ENCODE results near the gene ZNF92. TPM values are rescaled to one million over a fixed set of nuclear protein-coding genes. Genes with fewer than 3 reads are reported as not detected.

ZNF92 gene
- total RNA-seq, 1 experiment from 2014 or later = 20.7 TPM

DNA sequence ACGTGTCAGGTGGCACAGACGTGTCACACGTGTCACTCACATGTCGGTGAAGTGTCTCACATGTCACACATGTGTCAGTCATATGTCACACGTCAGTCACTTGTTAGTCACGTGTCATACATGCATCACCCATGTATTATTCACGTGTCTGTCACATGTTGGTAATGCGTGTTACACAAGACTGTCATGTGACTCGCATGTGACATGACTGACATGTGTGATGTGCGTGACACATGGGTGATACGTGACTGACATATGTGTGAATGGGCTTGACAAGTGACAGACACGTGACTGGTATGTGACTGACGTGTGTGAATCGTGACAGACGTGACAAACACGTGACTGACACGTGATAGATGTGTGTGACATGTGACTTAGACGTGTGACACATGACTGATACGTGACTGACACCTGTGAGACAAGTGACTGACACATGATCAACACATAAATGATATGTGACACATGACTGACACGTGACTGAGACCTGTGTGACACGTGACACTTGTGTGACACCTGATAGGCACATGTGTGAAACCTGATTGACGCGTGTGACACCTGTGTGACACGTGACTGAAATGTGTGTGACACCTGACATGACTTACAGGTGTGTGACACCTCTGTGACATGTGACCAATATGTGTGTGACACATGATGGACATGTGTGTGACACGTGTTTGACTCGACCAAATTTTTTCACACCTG is 56.1 kb downstream of the ZNF92 start:
- DNase-seq (ENCODE audit: low spot score) = no peak

DNA sequence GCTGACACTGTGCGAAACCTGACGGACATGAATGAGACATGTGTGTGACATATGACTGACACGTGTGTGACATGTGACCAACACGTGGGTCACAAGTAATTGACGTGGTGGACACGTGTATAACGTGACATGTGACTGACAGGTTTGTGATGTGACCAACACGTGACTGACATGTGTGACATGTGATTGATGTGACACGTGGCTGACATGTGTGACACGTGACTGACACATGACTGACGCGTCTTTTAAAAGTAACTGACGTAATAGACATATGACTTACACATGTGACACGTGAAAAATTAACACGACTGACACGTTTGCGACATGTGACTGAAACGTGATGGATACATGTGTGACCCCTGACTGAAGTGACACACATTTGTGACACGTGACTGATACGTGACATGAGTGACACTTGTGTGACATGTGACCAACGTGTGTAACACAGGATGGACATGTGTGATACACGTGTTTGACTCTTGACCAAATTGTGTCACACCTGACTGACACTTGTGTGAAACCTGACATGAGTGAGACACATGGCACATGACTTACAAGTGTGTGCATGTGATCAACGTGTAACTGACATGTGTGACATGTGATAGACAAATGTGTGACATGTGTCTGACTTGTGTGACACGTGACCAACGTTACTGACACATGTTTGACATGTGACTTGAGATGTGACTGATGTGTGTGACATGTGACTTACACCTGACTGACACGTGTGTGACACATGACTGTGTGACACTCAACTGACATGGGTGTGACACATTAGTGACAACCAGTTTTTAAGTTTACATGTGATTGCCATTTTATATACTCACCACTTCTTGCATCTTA is 56.9 kb downstream of the ZNF92 start:
- no peak for DNase-seq (ENCODE audit: low spot score)

DNA sequence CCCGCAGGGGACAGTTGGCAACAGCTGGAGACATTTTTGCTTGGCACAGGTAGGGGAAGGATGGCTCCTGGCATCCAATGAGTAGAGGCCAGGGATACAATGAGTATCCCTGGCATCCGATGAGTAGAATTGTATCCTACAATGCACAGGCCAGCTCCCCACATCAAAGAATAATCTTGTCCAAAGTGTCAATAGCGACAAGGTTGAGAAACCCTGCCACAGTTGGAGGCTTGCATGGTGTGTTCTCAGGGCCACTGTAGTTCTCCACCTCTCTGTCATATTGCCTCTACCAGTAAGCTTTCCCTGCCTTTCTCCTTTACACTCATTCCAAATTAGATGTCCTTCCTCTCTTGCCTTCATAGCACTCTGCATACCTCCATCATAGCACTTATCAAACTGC is 60.7 kb downstream of the ZNF92 start:
- DNase-seq (ENCODE audit: low spot score) = no peak

DNA sequence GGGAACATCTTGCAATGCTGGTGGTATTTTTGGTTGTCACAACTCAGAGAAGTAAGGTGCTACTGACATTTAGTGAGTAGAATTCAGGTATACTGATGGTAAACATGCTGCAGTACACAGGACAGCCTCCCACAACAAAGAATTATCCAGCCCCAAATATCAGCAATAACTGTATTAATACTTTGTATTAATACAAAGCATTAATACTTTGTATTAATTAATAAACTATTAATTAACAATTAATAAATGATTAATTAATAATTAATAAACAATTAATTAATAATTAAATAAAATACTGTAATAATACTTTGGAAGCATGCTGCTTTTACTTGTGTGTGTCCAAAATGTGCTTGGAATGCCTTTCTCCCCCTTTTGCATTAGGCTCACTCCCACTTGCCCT is 62.5 kb downstream of the ZNF92 start:
- DNase-seq (ENCODE audit: low spot score) = no peak

DNA sequence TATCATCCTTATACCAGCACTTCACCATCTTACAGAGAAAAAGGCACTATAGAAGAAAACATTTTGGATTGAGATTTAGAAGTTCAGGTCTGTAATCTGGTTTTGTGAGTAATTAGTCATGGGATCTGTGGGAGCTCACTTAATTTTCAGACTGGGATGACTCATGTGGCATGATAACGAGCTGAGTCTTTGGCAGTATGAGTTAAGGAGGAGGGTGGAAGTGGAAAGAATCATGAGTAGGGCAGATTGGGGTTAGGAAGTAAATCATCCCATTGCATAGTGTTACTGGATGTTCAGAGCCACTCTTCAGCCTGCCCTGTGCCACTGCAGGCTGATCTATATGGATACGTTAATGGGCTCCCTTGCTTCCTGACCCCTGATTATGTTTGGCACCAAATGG is 64.9 kb downstream of the ZNF92 start:
- DNase-seq (ENCODE audit: low spot score) = peak; percentile 93

DNA sequence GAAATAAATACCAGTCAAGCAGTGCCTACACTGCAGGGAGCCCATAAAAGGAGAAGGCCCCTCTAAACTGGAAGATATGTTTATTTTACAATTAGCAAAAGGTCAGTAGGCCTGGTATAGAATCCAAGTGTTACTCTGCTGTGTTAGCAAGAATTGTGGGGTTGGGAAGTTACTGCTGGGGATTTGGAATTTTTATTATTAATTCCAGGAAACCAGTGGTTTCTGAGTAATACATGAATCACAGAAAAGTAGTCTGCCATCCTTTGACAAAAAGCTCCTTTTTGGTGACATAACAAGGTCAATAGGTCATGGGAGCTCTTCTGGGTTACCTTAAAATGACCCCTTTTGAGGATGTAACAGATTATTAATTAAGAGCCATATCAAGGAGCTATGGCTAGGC is 67.4 kb downstream of the ZNF92 start:
- DNase-seq (ENCODE audit: low spot score) = peak; percentile 93

DNA sequence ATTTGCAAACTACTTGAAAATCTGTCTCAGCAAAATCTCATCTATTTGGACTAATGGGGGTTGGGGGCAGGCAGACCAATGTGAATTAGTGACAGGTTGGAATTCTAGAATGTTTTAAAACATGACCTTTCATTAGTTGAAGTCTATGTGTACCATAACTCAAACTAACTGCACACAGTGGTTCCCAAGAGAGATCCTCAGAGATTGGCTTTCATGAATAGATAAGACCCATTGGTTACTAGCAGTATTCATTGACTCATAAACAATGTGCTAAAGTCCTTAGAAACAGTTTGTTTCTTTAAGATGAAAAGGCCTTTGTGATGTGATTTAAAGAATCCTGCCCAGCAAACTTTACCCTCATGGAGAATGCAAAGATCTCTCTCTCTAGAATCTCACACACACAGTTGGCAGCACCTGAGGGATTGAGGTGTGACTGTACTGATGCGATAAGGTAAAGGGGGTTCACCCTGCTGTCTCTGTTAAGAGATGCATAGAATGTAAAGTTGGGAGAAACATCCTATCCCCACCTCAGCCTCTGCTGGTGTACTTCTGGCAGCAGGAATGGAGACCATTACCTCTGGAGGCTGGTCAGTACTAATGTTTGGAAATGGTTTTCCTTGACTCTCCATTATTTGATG is 70.7 kb downstream of the ZNF92 start:
- no peak for DNase-seq (ENCODE audit: low spot score)

DNA sequence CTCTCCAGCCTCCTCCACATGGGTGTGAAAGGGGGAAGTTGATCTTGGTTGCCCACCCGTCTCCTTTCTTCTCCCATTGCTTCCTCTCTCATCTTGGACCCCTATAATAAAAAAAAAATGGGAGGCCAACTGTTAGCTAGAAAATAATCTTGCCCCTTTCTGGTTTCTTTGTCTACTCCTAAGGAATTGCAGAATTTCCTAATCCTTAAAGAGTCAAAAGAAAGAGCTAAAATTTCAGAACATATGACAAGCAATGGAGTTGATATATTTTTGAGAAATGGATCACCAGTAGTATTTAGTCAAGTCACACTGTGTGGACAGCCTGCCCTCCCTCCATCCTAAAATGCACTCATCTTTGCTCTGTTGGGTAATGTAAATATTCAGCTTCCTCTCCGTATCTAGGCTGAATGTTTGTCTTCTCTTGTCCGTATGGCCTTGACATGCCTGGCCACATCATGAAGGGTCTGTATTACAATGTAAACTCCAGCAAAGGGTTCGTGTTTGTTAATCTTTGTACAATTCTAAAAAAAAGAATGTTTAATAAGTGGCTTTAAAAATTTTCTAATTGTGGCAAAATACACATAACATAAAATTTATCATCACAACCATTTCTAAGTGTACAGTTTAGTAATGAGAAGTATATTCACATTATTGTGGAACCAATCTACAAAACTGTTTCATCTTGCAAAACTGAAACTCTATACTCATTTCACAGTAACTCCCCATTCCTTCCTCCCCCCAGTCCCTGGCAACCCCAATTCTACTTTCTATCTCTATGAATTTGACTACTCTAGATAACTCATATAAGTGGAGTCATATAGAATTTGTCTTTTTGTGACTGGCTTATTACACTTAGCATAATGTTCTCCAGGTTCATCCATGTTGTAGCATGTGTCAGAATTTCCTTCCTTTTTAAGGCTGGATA is 71.5 kb downstream of the ZNF92 start:
- DNase-seq (ENCODE audit: low spot score) = no peak

DNA sequence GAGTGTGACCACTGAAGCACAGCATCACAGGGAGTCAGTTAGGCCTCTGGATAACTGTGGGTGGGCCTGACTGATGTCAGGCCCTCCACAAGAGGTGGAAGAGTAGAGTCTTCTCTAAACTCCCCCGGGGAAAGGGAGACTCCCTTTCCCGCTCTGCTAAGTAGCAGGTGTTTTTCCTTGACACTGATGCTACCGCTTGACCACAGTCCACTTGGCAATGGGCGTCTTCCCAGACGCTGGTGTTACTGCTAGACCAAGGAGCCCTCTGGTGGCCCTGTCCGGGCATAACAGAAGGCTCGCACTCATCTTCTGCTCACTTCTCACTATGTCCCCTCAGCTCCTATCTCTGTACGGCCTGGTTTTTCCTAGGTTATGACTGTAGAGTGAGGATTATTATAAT is 73.4 kb downstream of the ZNF92 start:
- peak; percentile 32 for DNase-seq (ENCODE audit: low spot score)

DNA sequence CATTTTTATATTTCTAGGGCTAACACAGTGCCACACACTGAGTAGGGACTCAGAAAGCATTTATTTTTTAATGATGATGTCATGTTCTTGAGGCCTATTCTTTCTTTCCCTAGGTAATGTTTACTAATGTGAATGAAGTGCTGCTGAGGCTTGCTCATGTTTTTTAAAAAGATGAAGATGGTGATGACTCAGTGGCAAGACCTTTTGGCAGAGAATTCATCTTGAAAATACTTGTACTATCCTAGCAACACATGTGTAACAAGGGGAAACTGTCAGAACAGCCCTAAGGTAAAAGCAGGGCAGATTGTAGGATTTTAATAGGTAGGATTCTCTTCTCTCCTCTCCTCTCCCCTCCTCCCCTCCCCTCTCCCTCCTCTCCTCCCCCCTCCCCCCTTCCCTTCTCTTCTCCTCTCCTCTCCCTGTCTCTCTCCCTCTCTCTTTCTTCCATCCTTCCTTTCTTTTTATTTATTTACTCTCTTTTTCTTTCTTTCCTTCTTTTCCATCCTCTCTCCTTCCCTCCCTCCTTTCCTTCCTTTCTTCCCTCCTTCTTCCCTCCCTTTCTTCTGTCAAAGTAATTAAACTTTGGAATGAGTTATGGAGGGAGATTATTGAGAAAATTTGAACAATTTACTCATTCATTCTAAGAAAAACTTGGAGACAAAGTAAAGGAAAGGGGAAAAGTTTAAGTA is 75.3 kb downstream of the ZNF92 start:
- DNase-seq (ENCODE audit: low spot score) = peak; percentile 83

DNA sequence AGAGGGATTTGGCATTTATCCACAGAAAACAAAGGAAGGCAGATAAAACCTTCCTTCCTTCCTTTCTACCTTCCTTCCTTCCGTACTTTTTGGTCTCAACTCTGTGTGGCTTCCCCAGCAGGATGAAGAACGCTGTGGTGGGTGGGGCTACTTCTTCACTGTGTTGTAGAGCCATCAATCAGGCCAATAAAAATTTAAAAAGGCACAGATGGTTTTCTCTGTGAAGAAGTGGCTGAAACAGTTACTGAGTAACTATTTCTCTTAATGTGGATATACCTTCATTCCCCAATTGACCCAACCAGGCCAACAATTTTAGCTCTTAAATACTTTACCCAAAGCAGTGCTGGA is 75.8 kb downstream of the ZNF92 start:
- peak; percentile 31 for DNase-seq (ENCODE audit: low spot score)
